ENCODE data around the gene ELP4. TPM values are rescaled to one million over a fixed set of nuclear protein-coding genes. Genes with fewer than 3 reads are reported as not detected.
"Not testable (repeated sequence)": the region's sequence is repeated elsewhere in the genome, so short reads cannot be mapped to it uniquely, and the experiment has no call there.

The ELP4 gene
- total and polyA plus RNA-seq, 7 donors, result 4.2 to 12.9 (median 8.2) TPM

GRCh38 chr11:31722754-31723153, 213.2 kb downstream of the ELP4 start:
- TF ChIP-seq CTCF (IDR thresholded peaks at IDR 0.05), result no peak
- no peak for DNase-seq
- H3K27ac ChIP-seq, result no peak overlapping the region
- WGBS, 3 donors, result 94 to 96% (median 96%) methylated on average over 3 of the region's 3 CpGs
- no peak for ATAC-seq
- no peaks in the 10 kb centered on the region for H3K27me3 ChIP-seq (ENCODE audit: insufficient read depth in 3 of 3, low read length in 2 of 3)
- H3K4me1 ChIP-seq, result no peaks in the 10 kb centered on the region
- no peak overlapping the region for H3K4me3 ChIP-seq
- no peaks in the 10 kb centered on the region for H3K9me3 ChIP-seq
- intact Hi-C loops (cut with DNase I), result no loop called here
- H3K36me3 ChIP-seq (ENCODE audit: insufficient read depth in 1 of 2, low read depth in 1 of 2), result no peaks in the 10 kb centered on the region

GRCh38 chr11:31725176-31725575, 215.6 kb downstream of the ELP4 start:
- H3K36me3 ChIP-seq (ENCODE audit: insufficient read depth in 1 of 2, low read depth in 1 of 2), result peaks cover 0 to 3% of the 10 kb centered on the region in 2 donors
- intact Hi-C loops (cut with DNase I), result no loop called here

GRCh38 chr11:31728432-31728831, 218.9 kb downstream of the ELP4 start:
- 46 to 59% (median 56%) methylated on average over 1 of the region's 1 CpG for WGBS, 3 donors
- Histone ChIP-seq H3K36me3 (ENCODE audit: insufficient read depth in 1 of 2, low read depth in 1 of 2) (peaks cover 0 to 3% of the 10 kb centered on the region in 2 donors), H3K27ac (no peak overlapping the region), H3K27me3 (ENCODE audit: insufficient read depth in 3 of 3, low read length in 2 of 3) (no peaks in the 10 kb centered on the region), H3K9me3 (peaks cover 13% of the 10 kb centered on the region), H3K4me3 (no peak overlapping the region), H3K4me1 (no peaks in the 10 kb centered on the region)
- DNase-seq (no peak), ATAC-seq (no peak)
- TF ChIP-seq CTCF (IDR thresholded peaks at IDR 0.05), result no peak
- intact Hi-C loops (cut with DNase I), result no loop called here

More at GRCh38 chr11:31725176-31725575, 215.6 kb downstream of the ELP4 start:
- DNase-seq, result no peak
- H3K4me1 ChIP-seq, result no peaks in the 10 kb centered on the region
- no peak overlapping the region for H3K27ac ChIP-seq
- H3K4me3 ChIP-seq, result no peak overlapping the region
- no peak for ATAC-seq
- no peaks in the 10 kb centered on the region for H3K9me3 ChIP-seq
- TF ChIP-seq CTCF (IDR thresholded peaks at IDR 0.05), result no peak
- no peaks in the 10 kb centered on the region for H3K27me3 ChIP-seq (ENCODE audit: insufficient read depth in 3 of 3, low read length in 2 of 3)

- ATAC-seq, result no peak
- H3K9me3 ChIP-seq, result peaks cover 3% of the 10 kb centered on the region
- 78 to 83% (median 83%) methylated on average over 1 of the region's 1 CpG for WGBS, 3 donors
Measured at GRCh38 chr11:31740131-31740530, 230.6 kb downstream of the ELP4 start.

GRCh38 chr11:31740731-31741368, 231.3 kb downstream of the ELP4 start:
- H3K27me3 ChIP-seq (ENCODE audit: insufficient read depth in 3 of 3, low read length in 2 of 3); intact Hi-C loops (cut with DNase I); H3K36me3 ChIP-seq (ENCODE audit: insufficient read depth in 1 of 2, low read depth in 1 of 2); H3K4me1 ChIP-seq; ATAC-seq; H3K4me3 ChIP-seq; H3K27ac ChIP-seq; DNase-seq; H3K9me3 ChIP-seq: not testable (repeated sequence)
- WGBS, 3 donors, result 89 to 95% (median 94%) methylated on average over 26 of the region's 26 CpGs

More at GRCh38 chr11:31740131-31740530, 230.6 kb downstream of the ELP4 start:
- Histone ChIP-seq H3K36me3 (ENCODE audit: insufficient read depth in 1 of 2, low read depth in 1 of 2) (no peaks in the 10 kb centered on the region), H3K27ac (no peak overlapping the region), H3K27me3 (ENCODE audit: insufficient read depth in 3 of 3, low read length in 2 of 3) (no peaks in the 10 kb centered on the region), H3K4me3 (no peak overlapping the region), H3K4me1 (no peaks in the 10 kb centered on the region)
- no peak for DNase-seq
- intact Hi-C loops (cut with DNase I), result no loop called here
- no peak for TF ChIP-seq CTCF (IDR thresholded peaks at IDR 0.05)

Data from psoas muscle (tissue), 8 donors.